Stimulated activated CD4-positive, alpha-beta T cell treated with anti-CD3 and anti-CD28 coated beads, TNF-alpha, amount 100 ng/mL, for 1 hour (primary cell): ENCODE data around the gene SIPA1L3.
"Not testable (repeated sequence)": the region's sequence is repeated elsewhere in the genome, so short reads cannot be mapped to it uniquely, and the experiment has no call there.

Experiments used
- DNase-seq, 3 donors: peaks; one replicate each; pipeline ENCODE4 v3.0.0-alpha.2; 2020; ENCODE audit warnings: low read depth in 3 of 3, low spot score in 1 of 3

Gene SIPA1L3

GRCh38 chr19:38228491-38229439, 321.8 kb downstream of the SIPA1L3 start:
- no peak for DNase-seq

GRCh38 chr19:38229585-38230073, 322.6 kb downstream of the SIPA1L3 start:
- DNase-seq, result peak in 2 of 3 donors; percentile 14 to 43

- not testable (repeated sequence) for DNase-seq
Observed at GRCh38 chr19:38230506-38231133, 323.6 kb downstream of the SIPA1L3 start.

GRCh38 chr19:38231918-38232317, 324.9 kb downstream of the SIPA1L3 start:
- no peak for DNase-seq

- DNase-seq, result peak; percentile 35 to 72 (median 37)
Observed at GRCh38 chr19:38233740-38234251, 326.8 kb downstream of the SIPA1L3 start.

- DNase-seq, result no peak
Observed at GRCh38 chr19:38234615-38235014, 327.6 kb downstream of the SIPA1L3 start.

GRCh38 chr19:38239816-38240215, 332.8 kb downstream of the SIPA1L3 start:
- no peak for DNase-seq

- DNase-seq, result no peak
Observed at GRCh38 chr19:38243279-38243673, 336.3 kb downstream of the SIPA1L3 start.

GRCh38 chr19:38245826-38246498, 339.0 kb downstream of the SIPA1L3 start:
- DNase-seq, result no peak

- no peak for DNase-seq
Observed at GRCh38 chr19:38247126-38247525, 340.1 kb downstream of the SIPA1L3 start.

GRCh38 chr19:38247734-38248268, 340.8 kb downstream of the SIPA1L3 start:
- no peak for DNase-seq

- no peak for DNase-seq
Observed at GRCh38 chr19:38248421-38248820, 341.4 kb downstream of the SIPA1L3 start.

- no peak for DNase-seq
Observed at GRCh38 chr19:38250428-38250820, 343.4 kb downstream of the SIPA1L3 start.

- no peak for DNase-seq
Observed at GRCh38 chr19:38250821-38251563, 344.0 kb downstream of the SIPA1L3 start.

- DNase-seq, result no peak
Observed at GRCh38 chr19:38251564-38252051, 344.6 kb downstream of the SIPA1L3 start.

- DNase-seq, result no peak
Observed at GRCh38 chr19:38252385-38252784, 345.4 kb downstream of the SIPA1L3 start.

GRCh38 chr19:38252941-38253691, 346.1 kb downstream of the SIPA1L3 start:
- DNase-seq, result no peak

- no peak for DNase-seq
Observed at GRCh38 chr19:38253788-38254187, 346.8 kb downstream of the SIPA1L3 start.

GRCh38 chr19:38255383-38256014, 348.5 kb downstream of the SIPA1L3 start:
- DNase-seq, result no peak
